NOMO-1 treated with DMSO at 0.1 percent for 48 hours (cell line): ENCODE data around the gene HYAL1.

Experiments used
- DNase-seq: peaks from one replicate; lab custom pipeline; 2025; ENCODE audit not compliant: unreplicated experiment; lab: John Stamatoyannopoulos, UW

Gene HYAL1, protein sequence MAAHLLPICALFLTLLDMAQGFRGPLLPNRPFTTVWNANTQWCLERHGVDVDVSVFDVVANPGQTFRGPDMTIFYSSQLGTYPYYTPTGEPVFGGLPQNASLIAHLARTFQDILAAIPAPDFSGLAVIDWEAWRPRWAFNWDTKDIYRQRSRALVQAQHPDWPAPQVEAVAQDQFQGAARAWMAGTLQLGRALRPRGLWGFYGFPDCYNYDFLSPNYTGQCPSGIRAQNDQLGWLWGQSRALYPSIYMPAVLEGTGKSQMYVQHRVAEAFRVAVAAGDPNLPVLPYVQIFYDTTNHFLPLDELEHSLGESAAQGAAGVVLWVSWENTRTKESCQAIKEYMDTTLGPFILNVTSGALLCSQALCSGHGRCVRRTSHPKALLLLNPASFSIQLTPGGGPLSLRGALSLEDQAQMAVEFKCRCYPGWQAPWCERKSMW

DNA sequence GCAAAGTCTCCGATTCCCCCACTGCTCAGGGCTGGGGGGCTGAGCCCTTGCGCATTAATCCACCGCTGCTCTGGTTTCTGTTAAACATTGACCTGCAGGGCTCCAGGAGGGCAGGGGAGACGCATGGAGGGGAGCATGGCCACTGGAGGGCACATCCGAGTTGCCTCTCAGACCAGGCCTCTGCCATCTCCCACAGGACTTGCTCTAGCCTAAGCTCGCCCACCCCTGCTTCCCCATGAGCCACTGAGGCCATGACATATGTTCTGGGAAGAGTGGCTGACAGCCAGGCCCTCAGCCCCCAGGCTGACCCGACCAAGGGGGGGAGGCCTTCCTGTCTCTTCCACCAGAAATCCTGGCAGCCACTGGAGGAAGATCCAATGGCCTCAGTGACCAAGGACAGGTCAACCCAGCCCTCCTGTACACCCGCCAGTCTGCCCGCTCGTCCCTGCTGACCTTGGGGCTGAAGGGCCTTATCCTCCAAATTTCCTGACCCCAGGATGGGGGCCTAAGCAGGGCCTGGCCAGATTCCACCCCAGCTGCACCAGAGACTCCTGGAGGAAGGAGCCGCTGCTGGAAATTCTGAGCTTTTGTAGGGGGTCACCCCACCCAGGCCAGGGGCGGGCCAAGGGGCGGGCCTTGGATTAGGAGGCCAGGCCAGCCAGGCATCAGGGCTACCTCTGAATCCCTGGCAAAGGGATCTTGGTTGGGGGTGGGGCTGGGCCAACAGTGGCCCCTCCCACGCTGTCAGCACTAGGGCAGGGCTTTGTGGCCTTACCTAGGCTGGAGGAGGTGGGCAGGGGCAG, at the start of gene HYAL1:
HYAL1 (minus strand) TSS at position 562 of the 803 bp plus-strand sequence. CDS start 618 bp downstream, outside the sequence.
- no peak for DNase-seq

GRCh38 chr3:50352781-50353180, 49.4 kb upstream of the HYAL1 start:
- DNase-seq: no peak

- DNase-seq: no peak
These were observed 47.9 kb upstream of the HYAL1 start for GRCh38 chr3:50351323-50351697.

GRCh38 chr3:50350527-50351322, 47.4 kb upstream of the HYAL1 start, which contains the start of the genes CYB561D2 and NPRL2:
CYB561D2 (plus strand) TSS chr3:50350862; CDS start chr3:50351434, 572 bp downstream.
NPRL2 (minus strand) TSS chr3:50350775; CDS start chr3:50350652, 123 bp downstream.
- DNase-seq: peak; percentile 92

DNA sequence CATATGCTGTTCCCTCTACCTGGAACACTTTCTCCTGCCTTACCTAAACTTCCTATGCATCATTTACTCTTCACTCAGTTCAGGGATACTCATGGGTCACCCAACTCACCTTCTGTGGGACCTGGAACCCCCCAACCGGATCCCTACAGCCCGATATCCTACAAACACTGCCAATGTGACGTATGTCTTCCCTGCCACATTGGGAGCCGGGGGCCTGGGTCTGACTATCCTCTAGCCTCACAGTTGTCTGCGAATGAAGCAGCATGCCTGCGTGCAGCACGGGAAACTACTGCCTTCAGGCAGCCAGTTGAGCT, 46.8 kb upstream of the HYAL1 start:
- DNase-seq: no peak

- DNase-seq: peak; percentile 70
These were observed 43.9 kb upstream of the HYAL1 start for GRCh38 chr3:50347187-50347813.

DNA sequence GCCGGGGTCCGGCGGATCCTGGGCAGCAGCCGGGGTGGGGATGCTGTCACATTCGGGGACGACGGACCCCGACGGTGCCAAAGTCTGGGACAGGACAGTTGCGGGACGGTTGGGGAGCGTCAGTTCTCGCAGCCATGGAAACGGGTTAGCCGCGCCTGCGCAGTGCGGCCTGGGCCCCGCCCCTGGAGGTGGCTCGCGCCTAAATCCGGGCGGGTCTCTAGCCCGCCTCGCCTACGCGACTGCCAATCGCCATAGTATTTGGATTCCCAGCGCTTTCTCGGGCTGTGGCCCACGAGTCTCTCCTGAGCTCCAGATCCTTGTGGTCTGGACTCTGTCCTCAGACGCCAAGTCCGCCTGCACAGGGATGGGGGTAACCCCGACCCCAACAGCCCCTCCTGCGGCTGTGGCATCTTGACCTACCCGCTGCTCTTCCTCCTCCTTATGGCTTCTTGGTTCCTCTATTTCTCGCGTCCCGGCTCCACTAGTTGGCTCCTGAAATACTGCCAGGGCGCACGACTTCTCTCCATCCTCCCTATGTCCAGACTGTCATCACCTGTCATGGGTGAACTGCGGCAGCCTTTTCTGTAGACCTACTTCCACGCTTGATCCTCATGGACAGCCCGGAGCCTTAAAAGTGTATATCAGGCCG, 42.3 kb upstream of the HYAL1 start, which contains the start of gene ZMYND10:
ZMYND10 (minus strand) TSS at position 147 of the 649 bp plus-strand sequence. CDS start 153 bp downstream, outside the sequence.
- peak; percentile 39 for DNase-seq

- DNase-seq: no peak
These were observed 41.6 kb upstream of the HYAL1 start for GRCh38 chr3:50345008-50345407.

DNA sequence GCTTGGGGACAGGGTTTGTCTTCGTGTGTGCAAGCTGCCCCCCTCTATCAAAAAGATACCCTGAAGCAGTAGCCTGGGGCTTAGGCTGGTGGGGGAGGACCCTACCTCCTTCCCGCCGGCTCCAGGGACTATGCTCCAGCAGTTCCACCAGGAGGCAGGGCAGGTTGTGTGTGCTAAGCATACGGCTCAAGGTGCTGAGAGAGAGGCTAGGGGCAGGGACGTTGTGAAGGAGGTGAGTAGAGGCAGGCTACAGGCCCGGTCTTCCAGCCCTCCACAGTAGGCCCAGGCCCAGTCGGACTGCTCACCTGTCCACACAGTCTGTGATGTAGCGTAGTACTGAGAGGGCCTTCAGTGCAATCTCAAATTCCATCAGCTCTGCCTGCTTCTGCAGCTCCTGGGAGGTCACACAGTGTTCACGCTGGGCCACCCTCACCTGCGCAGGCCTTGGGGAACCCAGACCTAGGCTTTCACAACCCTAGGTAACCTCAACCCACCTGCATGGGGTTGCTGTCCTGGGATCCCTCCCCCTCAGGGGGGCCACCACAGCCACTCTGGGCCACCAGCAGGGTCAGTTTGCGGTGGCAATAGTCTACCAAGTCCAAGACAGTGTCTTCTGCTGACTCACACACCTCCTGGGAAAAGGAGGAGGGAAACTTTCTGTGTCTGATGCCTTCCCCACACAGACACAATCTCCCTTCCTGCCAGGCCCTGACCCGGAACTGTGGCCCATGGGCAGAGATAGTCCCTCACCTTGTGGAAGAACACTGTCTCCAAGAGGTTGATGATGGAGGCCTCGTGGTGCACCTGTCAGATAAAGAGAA, 39.6 kb upstream of the HYAL1 start:
- DNase-seq: no peak

- no peak for DNase-seq
These were observed 38.7 kb upstream of the HYAL1 start for GRCh38 chr3:50341996-50342650.

DNA sequence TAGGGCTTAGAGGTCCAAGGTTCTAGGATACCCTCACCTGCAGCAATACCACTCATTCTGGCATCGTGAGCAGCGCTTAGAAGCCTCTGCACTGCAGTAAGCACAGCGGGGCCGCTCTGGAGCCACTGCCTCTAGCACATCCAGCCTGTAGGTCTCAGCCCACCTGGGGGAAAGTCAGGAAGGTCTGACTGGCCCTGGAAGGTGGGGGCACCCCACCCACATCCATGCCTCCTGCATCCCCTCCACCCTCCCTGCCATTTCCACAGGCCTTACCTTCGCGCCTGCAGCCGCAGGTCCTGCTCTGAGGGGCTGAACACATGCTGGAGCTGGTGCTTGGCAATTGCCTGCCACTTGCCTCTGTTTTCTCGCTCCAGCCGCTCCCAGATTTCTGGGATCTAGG, 38.2 kb upstream of the HYAL1 start:
- no peak for DNase-seq

GRCh38 chr3:50340448-50341329, 37.3 kb upstream of the HYAL1 start, which contains the start of gene RASSF1:
RASSF1 (minus strand) TSS chr3:50340836; CDS start chr3:50340805, 31 bp downstream.
- peak; percentile 98 for DNase-seq

DNA sequence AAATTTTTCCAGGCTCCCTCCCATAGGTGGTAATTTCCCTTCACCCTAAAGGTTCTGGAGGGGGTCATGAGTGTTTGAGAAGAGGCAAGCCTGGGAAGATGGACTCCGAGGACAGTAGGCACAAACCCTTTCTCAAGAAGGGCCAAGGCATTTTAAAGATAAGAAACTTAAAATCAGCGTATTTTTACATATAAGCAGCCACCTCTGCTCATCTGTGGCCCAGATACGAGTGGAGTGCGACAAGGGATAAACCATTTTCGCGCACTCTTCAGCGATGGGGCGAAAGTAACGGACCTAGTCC, 36.7 kb upstream of the HYAL1 start:
- no peak for DNase-seq

DNA sequence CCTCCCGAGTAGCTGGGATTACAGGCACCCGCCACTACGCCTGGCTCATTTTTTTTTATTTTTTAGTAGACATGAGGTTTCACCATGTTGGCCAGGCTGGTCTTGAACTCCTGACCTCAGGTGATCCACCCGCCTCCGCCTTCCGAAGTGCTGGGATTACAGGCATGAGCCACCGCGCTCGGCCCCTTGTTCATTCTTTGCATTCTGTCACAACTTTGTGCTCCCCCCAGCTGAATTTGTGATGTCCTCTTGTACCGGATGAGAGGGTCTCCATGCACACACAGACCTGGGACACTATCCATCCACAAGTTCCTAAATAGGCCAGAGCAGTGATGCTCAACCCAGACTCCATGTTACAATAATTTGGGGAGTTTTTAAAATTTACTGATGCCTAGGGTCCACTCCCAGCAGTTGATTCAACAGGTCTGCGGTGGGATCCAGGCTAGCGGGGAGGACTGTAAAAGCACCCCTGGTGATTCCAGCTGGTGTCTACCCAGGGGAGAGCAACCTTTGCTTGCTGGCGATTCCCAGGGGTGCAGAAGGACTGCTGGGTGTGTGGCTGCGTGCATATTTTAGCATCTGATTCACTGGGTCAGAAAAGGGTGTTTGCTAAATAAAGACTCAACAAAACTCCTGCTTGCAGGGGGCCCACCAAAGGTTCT, 36.2 kb upstream of the HYAL1 start:
- DNase-seq: no peak

DNA sequence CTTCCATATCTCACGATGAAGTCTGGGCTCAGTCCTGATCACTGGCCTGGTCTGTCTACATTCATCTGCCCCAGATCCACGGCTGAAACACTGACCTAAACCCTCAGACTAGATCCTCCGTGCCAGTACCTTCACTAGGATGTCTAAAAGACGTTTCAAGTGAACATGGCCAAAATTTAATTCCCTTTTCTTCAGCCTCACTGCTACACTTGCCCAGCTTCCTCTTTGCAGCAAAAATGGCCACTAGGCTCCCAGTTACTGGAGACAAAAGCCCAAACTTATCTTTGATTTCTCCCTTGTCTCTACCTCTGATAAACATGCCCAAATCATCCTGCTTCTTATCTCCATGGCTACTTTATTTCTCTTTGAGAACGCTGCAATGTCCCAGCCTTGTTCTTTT, 35.6 kb upstream of the HYAL1 start:
- peak; percentile 61 for DNase-seq

DNA sequence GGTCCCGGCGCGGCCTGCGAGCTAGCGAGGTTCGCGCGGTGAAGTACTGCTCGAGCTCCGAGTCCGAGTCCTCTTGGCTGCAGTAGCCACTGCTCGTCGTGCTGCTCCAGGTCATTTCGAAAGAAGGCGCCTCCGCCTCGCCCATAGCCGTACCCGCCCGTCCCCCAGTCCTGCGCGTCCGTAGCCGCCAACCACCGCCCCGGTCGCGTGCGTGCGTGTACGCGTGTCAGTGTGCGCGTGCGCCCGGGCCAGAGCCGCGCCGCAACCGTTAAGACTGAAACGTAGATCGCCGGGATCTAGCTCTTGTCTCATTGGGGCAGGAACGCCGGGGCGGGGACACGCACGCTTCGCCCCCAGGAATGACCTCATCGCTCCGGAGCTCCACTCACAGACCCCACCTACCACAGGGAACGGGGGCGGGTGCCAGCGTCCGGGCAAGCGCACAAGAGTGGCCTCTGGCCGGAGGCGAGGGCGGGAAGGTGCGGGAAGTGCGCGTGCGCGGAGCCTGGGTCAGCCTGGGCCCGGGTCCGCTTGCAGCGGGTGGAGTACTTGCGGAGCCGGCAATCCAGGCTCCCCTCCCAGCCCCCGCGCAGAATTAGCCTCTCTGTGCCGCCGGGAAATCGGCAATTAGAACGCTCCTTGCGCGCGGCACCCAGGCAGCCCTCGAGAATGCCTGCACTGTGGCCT, 33.9 kb upstream of the HYAL1 start:
- DNase-seq: peak; percentile 99
